Measurements from ENCODE around the gene RAMP1.

GRCh38 chr2:237916296-237916695 lies 56.9 kb downstream of the RAMP1 start:
- no peak for TF ChIP-seq CTCF (IDR thresholded peaks at IDR 0.05)
- TF ChIP-seq POLR2A (IDR thresholded peaks at IDR 0.05), result no peak
